ENCODE results near the gene MAT2A.
A peak's percentile ranks its signal among the peaks of the same experiment; 100 is the strongest.

- TF ChIP-seq POLR2A (IDR thresholded peaks at IDR 0.05): no peak
- TF ChIP-seq CTCF (IDR thresholded peaks at IDR 0.05 in 8 of 11, conservative IDR thresholded peaks at IDR 0.05 in 3 of 11): no peak
- peak in 2 of 3 donors; percentile 29 to 32 for TF ChIP-seq POLR2AphosphoS5 (IDR thresholded peaks at IDR 0.05)
Observed at GRCh38 chr2:85591563-85591962, 52.6 kb downstream of the MAT2A start.
